Hepatic stellate cell (primary cell): ENCODE data around the gene SLC4A3.
"Not testable (repeated sequence)": the region's sequence is repeated elsewhere in the genome, so short reads cannot be mapped to it uniquely, and the experiment has no call there.

Experiments
- DNase-seq: peaks from one replicate; pipeline ENCODE4 v3.0.0; 2011; ENCODE audit warnings: low spot score

SLC4A3 gene

GRCh38 chr2:219681694-219682300 is 54.4 kb downstream of the SLC4A3 start:
- no peak for DNase-seq

DNA sequence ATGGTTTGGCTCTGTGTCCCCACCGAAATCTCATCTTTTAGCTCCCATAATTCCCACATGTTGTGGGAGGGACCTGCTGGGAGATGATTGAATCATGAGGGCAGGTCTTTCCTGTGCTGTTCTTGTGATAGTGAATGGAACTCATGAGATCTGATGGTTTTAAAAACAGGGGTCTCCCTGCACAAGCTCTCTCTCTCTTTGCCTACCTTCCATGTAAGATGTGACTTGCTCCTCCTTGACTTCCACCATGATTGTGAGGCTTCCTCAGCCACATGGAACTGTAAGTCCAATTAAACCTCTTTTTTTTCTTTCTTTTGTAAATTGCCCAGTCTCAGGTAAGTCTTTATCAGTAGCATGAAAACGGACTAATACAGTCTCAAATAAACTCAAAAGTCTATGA is 56.0 kb downstream of the SLC4A3 start:
- DNase-seq: not testable (repeated sequence)

DNA sequence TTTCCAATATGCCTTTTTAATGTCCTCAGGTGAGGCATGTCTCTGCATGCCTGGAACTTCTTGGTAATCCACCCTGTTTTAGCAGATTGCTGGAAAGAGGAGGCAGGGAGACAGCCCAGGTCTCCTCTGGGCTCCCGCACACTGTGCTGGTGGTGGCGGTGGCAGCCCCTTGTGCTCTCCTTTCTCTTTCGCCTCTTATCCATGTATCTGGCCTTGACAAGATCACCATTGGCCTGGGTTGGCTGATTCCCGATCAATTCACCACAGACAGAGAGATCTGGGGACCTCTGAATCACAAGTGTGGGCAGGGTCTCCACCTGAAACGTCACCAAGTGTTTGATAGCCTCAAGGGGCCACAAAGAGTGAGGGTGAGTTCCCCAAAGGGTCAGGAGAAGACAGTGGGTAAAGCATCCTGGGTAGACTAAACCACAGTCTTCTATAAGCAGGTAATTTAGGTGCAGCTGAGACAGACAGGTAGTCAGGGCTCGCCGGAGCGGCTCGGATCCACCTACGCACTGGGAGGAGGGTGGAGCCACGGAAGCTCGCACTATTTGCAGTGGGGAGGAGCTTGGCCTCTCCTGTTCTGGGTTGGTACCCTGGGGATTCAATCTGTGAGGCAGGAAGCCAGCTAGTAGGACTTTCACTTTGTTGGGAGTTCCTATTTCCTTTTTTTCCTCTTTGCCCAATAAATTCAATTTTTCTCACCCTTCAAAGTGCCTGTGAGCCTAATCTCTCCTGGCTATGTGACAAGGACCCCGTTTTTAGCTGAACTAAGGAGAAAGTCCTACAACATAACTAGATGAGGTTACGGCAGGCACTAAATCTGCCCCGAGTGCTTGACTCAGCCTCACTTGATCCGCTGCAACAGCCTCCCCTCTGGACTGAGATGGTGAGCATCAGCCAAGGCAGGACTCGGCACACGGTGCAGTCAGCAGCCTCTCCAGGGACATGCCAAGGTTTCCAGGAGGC is 57.6 kb downstream of the SLC4A3 start:
- DNase-seq: peak; percentile 72

- no peak for DNase-seq
These were observed 59.8 kb downstream of the SLC4A3 start for GRCh38 chr2:219687272-219687671.

DNA sequence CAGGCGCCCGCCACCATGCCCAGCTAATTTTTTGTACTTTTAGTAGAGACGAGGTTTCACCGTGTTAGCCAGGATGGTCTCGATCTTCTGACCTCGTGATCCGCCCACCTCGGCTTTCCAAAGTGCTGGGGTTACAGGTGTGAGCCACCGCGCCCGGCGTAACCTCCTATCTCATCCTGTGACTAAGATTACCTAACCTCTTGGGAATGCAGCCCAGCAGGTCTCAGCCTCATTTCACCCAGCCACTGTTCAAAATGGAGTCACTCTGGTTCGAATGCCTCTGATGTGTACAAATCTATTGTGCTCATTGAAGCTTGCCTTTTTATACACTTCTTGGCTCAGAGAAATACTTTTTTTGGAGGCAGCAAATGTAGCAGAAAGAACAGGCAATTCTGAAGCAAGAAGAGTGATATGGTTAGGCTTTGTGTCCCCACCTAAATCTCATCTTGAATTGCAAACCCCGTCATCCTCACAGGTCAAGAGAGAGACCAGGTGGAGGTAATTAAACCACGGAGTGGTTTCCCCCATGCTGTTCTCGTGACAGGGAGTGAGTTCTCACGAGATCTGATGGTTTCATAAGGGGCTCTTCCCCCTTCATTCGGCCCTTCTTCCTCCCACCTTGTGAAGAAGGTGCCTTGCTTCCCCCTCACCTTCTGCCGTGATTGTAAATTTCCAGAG is 60.6 kb downstream of the SLC4A3 start:
- DNase-seq: no peak

- peak; percentile 76 for DNase-seq
These were observed 61.4 kb downstream of the SLC4A3 start for GRCh38 chr2:219688560-219689445.

DNA sequence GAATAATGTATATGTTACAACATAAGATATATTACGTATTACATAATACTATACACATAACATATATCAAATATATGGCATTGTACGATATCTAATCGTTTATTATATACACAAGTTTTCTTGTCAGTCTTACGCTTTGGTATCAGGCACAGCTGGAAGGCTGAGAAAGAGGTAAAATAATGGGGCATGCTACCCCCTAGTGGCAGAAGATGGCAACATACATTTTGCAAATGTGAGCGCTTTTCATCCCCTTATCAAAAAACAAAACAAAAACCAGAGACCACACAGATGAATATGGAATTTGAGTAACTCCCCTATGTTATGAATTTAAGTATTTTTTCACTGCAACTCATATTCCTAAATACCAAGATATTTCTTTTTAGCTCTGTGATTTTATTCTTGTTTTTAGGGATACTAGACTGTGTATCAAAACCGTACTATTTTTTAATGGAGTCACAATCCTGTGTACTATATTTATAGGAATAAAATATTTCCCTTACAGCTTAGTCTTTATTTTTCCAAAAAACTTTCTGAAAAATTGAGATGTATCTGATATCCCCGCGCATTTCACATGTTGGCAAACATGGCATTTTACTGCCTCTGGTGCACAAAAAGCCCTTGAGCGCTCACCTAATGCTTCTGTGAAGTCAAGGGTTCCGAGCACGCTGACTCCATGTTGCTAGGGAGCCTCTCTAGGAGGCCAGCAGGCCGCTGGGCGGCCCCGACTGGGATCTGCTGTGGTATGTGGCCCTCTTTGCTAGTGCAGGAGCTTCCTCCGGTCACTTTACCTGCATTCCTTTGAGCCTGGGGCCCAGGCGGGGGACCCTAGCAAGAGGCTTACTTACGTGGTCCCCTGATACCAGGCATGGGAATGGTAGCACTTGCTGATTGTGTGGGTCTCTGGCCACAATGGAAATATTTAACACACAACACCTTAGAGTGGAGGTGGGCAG is 62.5 kb downstream of the SLC4A3 start:
- DNase-seq: peak; percentile 43

- no peak for DNase-seq
These were observed 64.1 kb downstream of the SLC4A3 start for GRCh38 chr2:219691571-219691970.
